HG03175 (cell line): ENCODE measurements around the gene HECA.
"Not testable (repeated sequence)": the region's sequence is repeated elsewhere in the genome, so short reads cannot be mapped to it uniquely, and the experiment has no call there.

ENCODE experiments used
- ATAC-seq: cut with Tn5 transposase; IDR thresholded peaks from one replicate; pipeline ENCODE4 v1.9.1; 2021; ENCODE audit warnings: mild to moderate bottlenecking, moderate library complexity; ENCODE audit not compliant: unreplicated experiment

Gene HECA

DNA sequence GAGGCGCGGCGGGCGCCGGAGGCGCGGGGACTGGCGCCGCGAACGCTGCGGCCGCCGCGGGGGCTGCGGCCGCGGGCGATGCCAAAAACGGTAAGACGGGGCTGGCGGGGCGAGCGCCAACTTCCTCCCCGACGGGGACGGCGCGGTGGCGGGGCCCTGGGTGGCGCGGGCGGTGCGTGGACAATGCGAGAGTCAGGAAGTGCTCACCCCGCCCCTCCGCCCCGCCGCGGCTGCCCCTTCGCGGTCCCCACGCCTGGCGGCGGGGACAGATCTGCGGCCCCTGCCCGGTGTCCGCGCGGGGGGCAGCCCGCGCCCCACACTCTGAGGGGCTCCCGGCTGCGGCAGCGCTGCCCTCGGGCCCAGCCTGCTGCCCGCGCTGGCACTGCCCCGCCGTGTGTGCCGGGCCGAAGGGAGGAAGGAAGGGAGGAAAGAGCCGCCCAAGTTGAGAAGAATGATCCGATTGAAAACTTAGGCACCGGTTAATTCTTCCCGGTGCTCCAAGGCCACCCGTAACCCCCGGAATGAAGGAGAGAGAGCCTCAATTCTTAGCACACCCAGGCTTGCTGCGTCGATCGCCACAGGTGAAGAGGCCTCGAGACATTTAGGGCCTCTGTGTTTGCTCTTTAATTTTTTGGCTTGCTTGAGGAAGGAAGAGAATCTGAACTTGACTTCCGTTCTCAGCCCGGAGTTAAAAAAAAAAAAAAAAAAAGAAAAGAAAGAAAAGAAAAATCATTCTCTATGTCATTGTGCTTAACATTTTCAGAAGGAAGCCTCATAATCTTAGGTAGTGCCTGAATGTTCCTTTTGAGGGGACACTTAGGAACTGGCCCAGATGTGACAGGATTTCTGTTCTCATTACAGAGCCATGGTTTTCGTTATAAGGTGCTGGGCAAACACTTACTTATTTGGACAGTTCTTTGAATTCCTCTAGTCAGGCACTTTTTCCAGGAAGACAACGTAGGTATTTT, 982 bp downstream of the HECA start:
- ATAC-seq = peak; percentile 35

DNA sequence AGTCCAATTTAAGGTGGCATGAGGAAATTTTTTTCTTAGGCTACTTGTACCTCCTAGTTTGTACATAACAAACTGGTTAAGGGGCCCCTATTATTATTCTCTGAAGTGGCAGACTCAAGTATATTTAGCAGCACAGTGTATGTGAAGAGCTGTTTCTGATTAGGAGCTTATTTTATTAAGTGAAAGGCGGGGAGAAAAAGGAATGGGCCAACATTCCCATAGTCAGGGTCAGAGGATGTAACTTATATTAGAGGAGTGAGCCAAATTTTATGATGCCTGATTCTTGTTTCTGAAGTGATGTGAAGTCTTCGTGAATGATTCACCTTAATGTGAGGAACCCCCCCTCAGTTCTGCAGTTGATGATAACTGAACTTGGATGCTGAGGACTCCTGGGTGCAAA, 2.8 kb downstream of the HECA start:
- ATAC-seq = no peak

DNA sequence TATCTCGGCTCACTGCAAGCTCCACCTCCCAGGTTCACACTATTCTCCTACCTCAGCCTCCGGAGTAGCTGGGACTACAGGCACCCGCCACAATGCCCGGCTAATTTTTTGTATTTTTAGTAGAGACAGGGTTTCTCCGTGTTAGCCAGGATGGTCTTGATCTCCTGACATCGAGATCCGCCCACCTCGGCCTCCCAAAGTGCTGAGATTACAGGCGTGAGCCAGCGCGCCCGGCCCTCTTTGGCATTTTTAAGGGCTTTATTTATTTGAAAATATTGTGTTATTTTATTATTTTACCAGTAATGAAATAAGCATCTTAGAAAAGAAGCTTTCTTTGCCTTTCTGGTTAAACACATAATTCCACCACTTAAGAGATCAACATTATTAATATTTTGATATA, 6.0 kb downstream of the HECA start:
- ATAC-seq = not testable (repeated sequence)

DNA sequence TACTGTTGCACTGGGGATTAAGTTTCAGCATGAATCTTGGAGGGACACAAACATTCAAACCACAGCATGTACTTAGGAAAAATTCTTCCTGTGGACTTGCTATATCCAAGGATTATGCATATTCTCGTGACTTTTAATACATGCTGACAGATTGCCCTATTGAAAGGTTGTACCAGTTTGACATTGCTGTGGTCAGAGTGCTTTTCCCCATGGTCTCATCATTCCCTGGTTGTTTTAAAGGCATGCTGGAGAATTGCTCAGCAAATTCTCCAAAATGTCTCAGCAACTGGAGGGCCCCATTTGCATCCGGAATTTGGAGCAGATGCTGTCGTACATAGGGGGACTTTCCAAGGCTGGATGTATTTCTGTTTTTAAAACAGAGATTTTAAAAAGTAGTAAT, 7.4 kb downstream of the HECA start:
- ATAC-seq = no peak

GRCh38 chr6:139143111-139143510, 8.2 kb downstream of the HECA start:
- ATAC-seq = no peak

GRCh38 chr6:139144490-139145085, 9.7 kb downstream of the HECA start:
- no peak for ATAC-seq

GRCh38 chr6:139145661-139146060, 10.8 kb downstream of the HECA start:
- no peak for ATAC-seq

DNA sequence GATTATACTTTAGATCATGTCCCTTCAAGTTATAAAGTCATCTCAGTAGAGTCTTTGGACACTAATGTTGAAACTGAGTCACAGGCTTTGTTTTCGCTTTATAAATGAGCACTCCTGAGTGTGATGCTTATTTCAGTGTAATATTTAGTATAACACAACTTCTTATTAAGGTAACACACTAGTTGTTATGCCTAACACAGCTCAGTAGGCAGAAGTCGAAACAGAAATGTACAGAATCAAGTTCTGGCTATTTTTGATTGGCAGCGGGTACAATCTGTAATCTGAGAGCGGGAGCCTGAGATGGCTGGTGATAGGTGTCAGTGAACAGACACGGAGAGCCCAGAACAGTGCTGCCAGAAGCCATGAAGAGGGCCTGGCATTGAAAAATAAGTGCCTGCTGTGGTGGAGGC, 11.4 kb downstream of the HECA start:
- ATAC-seq = no peak

DNA sequence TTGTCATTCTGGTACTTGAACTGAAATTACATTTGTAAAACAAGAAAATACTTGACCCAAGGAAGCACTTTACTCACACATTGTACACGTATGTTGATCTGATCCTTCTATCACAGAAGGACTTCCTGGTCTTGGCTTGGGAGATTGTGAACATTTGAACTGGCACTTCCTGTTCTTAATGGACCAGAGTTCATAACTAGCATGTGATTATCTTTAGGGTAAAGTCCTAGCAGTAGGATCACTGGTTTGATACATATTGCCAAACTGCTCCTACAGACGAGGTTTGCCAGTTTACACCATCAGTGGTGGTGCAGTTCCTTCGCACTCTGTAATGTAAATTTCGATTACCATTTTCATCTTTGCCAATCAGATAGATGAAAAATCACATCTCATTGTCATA, 12.7 kb downstream of the HECA start:
- ATAC-seq = no peak

- no peak for ATAC-seq
Observed at GRCh38 chr6:139148557-139149235, 13.8 kb downstream of the HECA start.

DNA sequence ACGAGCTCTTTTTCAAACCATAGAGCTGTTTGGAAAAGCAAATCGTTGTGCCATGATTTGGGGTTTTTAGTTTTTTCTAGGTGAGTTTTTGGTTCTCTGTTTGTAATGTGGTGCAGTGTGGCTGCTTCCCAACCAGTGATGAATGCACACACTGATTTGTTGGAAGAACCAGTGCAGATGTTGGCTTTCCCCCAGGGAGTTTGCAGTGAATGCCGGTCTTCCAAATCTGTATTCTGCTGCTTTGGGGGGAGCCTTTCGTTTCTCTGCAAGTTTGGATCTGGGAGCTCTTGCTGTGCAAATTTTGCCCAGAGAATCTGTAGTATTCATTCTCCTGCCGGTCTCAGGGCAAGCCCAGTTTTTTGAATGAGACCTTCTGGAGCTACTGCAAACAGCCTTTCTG, 14.5 kb downstream of the HECA start:
- ATAC-seq = no peak

DNA sequence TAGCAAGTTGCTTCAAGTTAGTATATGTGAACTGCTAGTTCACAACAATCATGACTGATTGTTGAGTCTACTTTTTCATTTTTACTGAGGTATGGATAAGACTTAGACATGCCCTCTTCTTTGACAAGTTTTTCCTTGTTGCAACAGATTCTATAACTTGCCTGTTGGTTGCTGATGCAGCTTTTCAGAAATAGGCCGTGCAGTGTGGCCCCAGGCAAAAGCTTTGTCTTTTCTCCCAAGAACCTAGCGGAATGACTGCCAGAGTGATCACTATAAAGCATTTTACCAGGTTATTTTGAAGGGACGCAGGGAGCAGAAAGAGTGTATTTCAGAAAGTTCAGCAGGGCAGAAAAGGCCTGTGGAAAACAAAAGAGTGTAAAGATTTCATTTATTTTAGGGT, 16.0 kb downstream of the HECA start:
- ATAC-seq = no peak

DNA sequence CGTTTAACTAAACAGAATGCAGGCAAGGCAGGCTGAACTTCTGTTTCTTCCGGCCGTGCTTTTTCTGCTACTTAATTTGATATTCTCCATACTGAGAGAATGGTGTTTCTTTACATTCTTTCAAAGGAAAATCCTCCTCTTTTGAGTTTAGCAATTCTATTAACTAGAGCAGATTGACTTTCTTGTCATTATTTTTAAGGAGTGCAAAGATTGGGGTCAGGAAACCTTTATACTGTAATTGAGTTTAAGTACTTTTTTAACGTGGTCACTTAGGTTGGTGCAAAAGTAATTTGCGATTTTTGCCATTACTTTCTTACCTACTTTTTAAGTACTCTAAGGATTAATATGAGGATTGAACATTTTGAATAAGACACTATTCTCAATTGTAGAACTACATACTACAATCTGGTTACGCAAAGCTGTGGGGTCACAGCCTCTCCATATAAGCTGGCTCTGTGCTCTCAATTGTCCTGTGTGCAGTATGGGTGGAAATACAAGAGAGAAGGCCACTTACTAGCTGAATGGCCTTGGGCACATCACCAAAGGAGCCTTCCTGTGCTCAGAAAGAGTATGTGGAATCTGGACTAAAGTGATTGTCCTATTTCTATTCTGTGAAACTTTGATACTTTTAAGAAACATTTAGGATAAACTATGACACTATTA, 16.7 kb downstream of the HECA start:
- ATAC-seq = no peak

- no peak for ATAC-seq
Observed at GRCh38 chr6:139152088-139152891, 17.4 kb downstream of the HECA start.

DNA sequence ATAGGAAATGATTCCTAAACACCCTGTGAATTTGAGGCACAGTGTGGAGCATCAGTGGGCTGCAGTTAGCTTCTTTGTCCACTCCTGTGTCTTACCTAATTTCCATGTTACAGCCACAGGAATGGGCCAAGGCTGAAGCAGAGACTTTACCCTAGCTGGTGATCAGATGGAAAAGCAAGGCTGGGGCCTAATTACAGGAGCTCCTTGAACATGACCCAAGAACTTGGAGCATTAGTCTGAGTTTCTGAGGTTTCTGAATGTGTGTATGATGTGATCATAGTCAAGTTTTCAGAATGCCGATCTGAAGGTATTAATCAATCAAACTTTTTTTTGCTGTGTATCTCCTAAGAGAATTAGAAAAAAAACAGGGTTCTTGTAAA, 18.0 kb downstream of the HECA start:
- no peak for ATAC-seq

GRCh38 chr6:139153855-139154254, 19.0 kb downstream of the HECA start:
- no peak for ATAC-seq

GRCh38 chr6:139154881-139155547, 20.1 kb downstream of the HECA start:
- ATAC-seq = no peak

- ATAC-seq = no peak
Observed at GRCh38 chr6:139156102-139156501, 21.2 kb downstream of the HECA start.

- ATAC-seq = no peak
Observed at GRCh38 chr6:139156551-139156950, 21.7 kb downstream of the HECA start.

- not testable (repeated sequence) for ATAC-seq
Observed at GRCh38 chr6:139157086-139157485, 22.2 kb downstream of the HECA start.
